ENCODE data around the gene NRCAM. TPM values are rescaled to one million over a fixed set of nuclear protein-coding genes. Genes with fewer than 3 reads are reported as not detected.

Gene NRCAM
- total and polyA plus RNA-seq, 2 donors (not counting 1 experiment from before 2014, with no cell fraction given): 0.75 to 4.6 TPM

- WGBS (ENCODE audit: insufficient coverage): no CpG with 5 or more reads among the region's 3 CpGs
- no peak for TF ChIP-seq CTCF (IDR thresholded peaks at IDR 0.05)
- no peak for TF ChIP-seq EZH2 (IDR thresholded peaks at IDR 0.05; ENCODE audit: borderline replicate concordance, insufficient read depth, low read depth, low read length, poor library complexity, severe bottlenecking)
- no peak for ATAC-seq (ENCODE audit: low read depth)
Measured at GRCh38 chr7:108197371-108198091, 258.7 kb downstream of the NRCAM start.

GRCh38 chr7:108196004-108196403, 260.2 kb downstream of the NRCAM start:
- Mint-ChIP-seq H3K27ac (no peak overlapping the region), H3K4me3 (no peak overlapping the region), H3K9me3 (ENCODE audit: insufficient read depth) (no peaks in the 10 kb centered on the region), H3K27me3 (no peaks in the 10 kb centered on the region), H3K4me1 (peaks cover 5% of the 10 kb centered on the region)
- H4K20me1 ChIP-seq (ENCODE audit: control insufficient read depth, insufficient read depth, low read length, poor library complexity, severe bottlenecking): no peaks in the 10 kb centered on the region
- no peaks in the 10 kb centered on the region for H3K4me1 ChIP-seq (ENCODE audit: control insufficient read depth in 2 of 2, insufficient read depth in 2 of 2, low read length in 2 of 2)
- ChIA-PET CTCF (no interaction called here), POLR2A (no interaction called here)
- ATAC-seq (ENCODE audit: low read depth) (no peak), DNase-seq (no peak)
- no peaks in the 10 kb centered on the region for H3K36me3 ChIP-seq (replicated peaks in 1 of 2; ENCODE audit: control extremely low read depth in 1 of 2, control insufficient read depth in 1 of 2, extremely low read depth in 1 of 2, insufficient read depth in 2 of 2, low read length in 1 of 2)
- no peak overlapping the region for H3K4me3 ChIP-seq (ENCODE audit: control extremely low read depth in 1 of 5, extremely low read depth in 1 of 5, insufficient read depth in 1 of 5, low read depth in 2 of 5, low read length in 4 of 5)
- no peaks in the 10 kb centered on the region for H3K9me3 ChIP-seq (ENCODE audit: control extremely low read depth in 1 of 3, control insufficient read depth in 2 of 3, insufficient read depth in 1 of 3, low read length in 2 of 3)
- WGBS (ENCODE audit: insufficient coverage): no CpG with 5 or more reads among the region's 1 CpG
- H3K27me3 ChIP-seq (replicated peaks in 1 of 4; ENCODE audit: control extremely low read depth in 1 of 4, control insufficient read depth in 3 of 4, insufficient read depth in 4 of 4, low read length in 3 of 4): peaks cover 0 to 4% (median 0%) of the 10 kb centered on the region in 4 experiments
- no peak overlapping the region for H2AFZ ChIP-seq (ENCODE audit: insufficient read depth, low read depth, low read length, poor library complexity, severe bottlenecking)
- no peak overlapping the region for H3K4me2 ChIP-seq (replicated peaks; ENCODE audit: low read depth, low read length, poor library complexity, severe bottlenecking)
- TF ChIP-seq EZH2 (IDR thresholded peaks at IDR 0.05; ENCODE audit: borderline replicate concordance, insufficient read depth, low read depth, low read length, poor library complexity, severe bottlenecking): no peak
- no peak for TF ChIP-seq CTCF (IDR thresholded peaks at IDR 0.05)
- no peaks in the 10 kb centered on the region for H3K79me2 ChIP-seq (ENCODE audit: control insufficient read depth, insufficient read depth, low read length)
- intact Hi-C loops (cut with micrococcal nuclease): no loop called here
- no peak overlapping the region for H3K9ac ChIP-seq (ENCODE audit: low read length)
- H3K27ac ChIP-seq (ENCODE audit: low read length in 2 of 2): no peak overlapping the region

More at GRCh38 chr7:108197371-108198091, 258.7 kb downstream of the NRCAM start:
- peaks cover 0 to 4% (median 0%) of the 10 kb centered on the region in 4 experiments for H3K27me3 ChIP-seq (replicated peaks in 1 of 4; ENCODE audit: control extremely low read depth in 1 of 4, control insufficient read depth in 3 of 4, insufficient read depth in 4 of 4, low read length in 3 of 4)
- H4K20me1 ChIP-seq (ENCODE audit: control insufficient read depth, insufficient read depth, low read length, poor library complexity, severe bottlenecking): no peaks in the 10 kb centered on the region
- no peak for DNase-seq
- Mint-ChIP-seq H3K4me3 (no peak overlapping the region), H3K27ac (no peak overlapping the region), H3K4me1 (no peaks in the 10 kb centered on the region), H3K27me3 (peaks cover 3% of the 10 kb centered on the region), H3K9me3 (ENCODE audit: insufficient read depth) (no peaks in the 10 kb centered on the region)
- H3K9me3 ChIP-seq (ENCODE audit: control extremely low read depth in 1 of 3, control insufficient read depth in 2 of 3, insufficient read depth in 1 of 3, low read length in 2 of 3): no peaks in the 10 kb centered on the region
- H3K4me1 ChIP-seq (ENCODE audit: control insufficient read depth in 2 of 2, insufficient read depth in 2 of 2, low read length in 2 of 2): no peaks in the 10 kb centered on the region
- POLR2A ChIA-PET: no interaction called here
- no peak overlapping the region for H3K4me3 ChIP-seq (ENCODE audit: control extremely low read depth in 1 of 5, extremely low read depth in 1 of 5, insufficient read depth in 1 of 5, low read depth in 2 of 5, low read length in 4 of 5)
- H3K79me2 ChIP-seq (ENCODE audit: control insufficient read depth, insufficient read depth, low read length): no peaks in the 10 kb centered on the region
- no peak overlapping the region for H3K9ac ChIP-seq (ENCODE audit: low read length)
- CTCF ChIA-PET: no interaction called here
- H3K36me3 ChIP-seq (replicated peaks in 1 of 2; ENCODE audit: control extremely low read depth in 1 of 2, control insufficient read depth in 1 of 2, extremely low read depth in 1 of 2, insufficient read depth in 2 of 2, low read length in 1 of 2): no peaks in the 10 kb centered on the region
- no peak overlapping the region for H3K27ac ChIP-seq (ENCODE audit: low read length in 2 of 2)
- no peak overlapping the region for H3K4me2 ChIP-seq (replicated peaks; ENCODE audit: low read depth, low read length, poor library complexity, severe bottlenecking)
- no peak overlapping the region for H2AFZ ChIP-seq (ENCODE audit: insufficient read depth, low read depth, low read length, poor library complexity, severe bottlenecking)
- intact Hi-C loops (cut with micrococcal nuclease): no loop called here

Data from B cell (primary cell).